ENCODE results near the gene IL11.

The IL11 gene

GRCh38 chr19:55370305-55370988 is at the start of gene IL11:
IL11 (minus strand) TSS chr19:55370463; CDS start chr19:55370310, 153 bp downstream.
- ATAC-seq = peak; percentile 44
- TF ChIP-seq TOX (CRISPR knock-in tag; IDR thresholded peaks at IDR 0.05; ENCODE audit: borderline replicate concordance) (no peak), ESRRG (CRISPR knock-in tag; IDR thresholded peaks at IDR 0.05) (no peak), BACH2 (CRISPR knock-in tag; IDR thresholded peaks at IDR 0.05; ENCODE audit: borderline replicate concordance) (no peak), ZNF565 (CRISPR knock-in tag; conservative IDR thresholded peaks at IDR 0.05; ENCODE audit: low read depth) (no peak), ZFP30 (CRISPR knock-in tag; IDR thresholded peaks at IDR 0.05) (no peak), PPARA (CRISPR knock-in tag; IDR thresholded peaks at IDR 0.05; ENCODE audit: borderline replicate concordance) (no peak), ZFP3 (CRISPR knock-in tag; IDR thresholded peaks at IDR 0.05) (no peak), CSDC2 (CRISPR knock-in tag; IDR thresholded peaks at IDR 0.05) (no peak), ISL1 (CRISPR knock-in tag; IDR thresholded peaks at IDR 0.05) (no peak), ZNF8 (CRISPR knock-in tag; IDR thresholded peaks at IDR 0.05) (no peak), ZC3H10 (CRISPR knock-in tag; IDR thresholded peaks at IDR 0.05) (no peak), PATZ1 (CRISPR knock-in tag; IDR thresholded peaks at IDR 0.05; ENCODE audit: borderline replicate concordance) (no peak; the same call in 1 of the 2 replicates), TCF4 (CRISPR knock-in tag; IDR thresholded peaks at IDR 0.05; ENCODE audit: borderline replicate concordance) (no peak)
- TF ChIP-seq, protein P1, sequence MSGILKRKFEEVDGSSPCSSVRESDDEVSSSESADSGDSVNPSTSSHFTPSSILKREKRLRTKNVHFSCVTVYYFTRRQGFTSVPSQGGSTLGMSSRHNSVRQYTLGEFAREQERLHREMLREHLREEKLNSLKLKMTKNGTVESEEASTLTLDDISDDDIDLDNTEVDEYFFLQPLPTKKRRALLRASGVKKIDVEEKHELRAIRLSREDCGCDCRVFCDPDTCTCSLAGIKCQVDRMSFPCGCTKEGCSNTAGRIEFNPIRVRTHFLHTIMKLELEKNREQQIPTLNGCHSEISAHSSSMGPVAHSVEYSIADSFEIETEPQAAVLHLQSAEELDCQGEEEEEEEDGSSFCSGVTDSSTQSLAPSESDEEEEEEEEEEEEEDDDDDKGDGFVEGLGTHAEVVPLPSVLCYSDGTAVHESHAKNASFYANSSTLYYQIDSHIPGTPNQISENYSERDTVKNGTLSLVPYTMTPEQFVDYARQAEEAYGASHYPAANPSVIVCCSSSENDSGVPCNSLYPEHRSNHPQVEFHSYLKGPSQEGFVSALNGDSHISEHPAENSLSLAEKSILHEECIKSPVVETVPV (CRISPR knock-in tag; IDR thresholded peaks at IDR 0.05) = no peak
- TF ChIP-seq, protein P2, sequence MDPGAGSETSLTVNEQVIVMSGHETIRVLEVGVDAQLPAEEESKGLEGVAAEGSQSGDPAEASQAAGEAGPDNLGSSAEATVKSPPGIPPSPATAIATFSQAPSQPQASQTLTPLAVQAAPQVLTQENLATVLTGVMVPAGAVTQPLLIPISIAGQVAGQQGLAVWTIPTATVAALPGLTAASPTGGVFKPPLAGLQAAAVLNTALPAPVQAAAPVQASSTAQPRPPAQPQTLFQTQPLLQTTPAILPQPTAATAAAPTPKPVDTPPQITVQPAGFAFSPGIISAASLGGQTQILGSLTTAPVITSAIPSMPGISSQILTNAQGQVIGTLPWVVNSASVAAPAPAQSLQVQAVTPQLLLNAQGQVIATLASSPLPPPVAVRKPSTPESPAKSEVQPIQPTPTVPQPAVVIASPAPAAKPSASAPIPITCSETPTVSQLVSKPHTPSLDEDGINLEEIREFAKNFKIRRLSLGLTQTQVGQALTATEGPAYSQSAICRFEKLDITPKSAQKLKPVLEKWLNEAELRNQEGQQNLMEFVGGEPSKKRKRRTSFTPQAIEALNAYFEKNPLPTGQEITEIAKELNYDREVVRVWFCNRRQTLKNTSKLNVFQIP (CRISPR knock-in tag; IDR thresholded peaks at IDR 0.05; ENCODE audit: borderline replicate concordance, low read depth) = no peak

GRCh38 chr19:55419624-55420236 is 49.5 kb upstream of the IL11 start:
- TF ChIP-seq ESRRG (CRISPR knock-in tag; IDR thresholded peaks at IDR 0.05) = no peak
- ATAC-seq = no peak

GRCh38 chr19:55419103-55419502 is 48.8 kb upstream of the IL11 start:
- ATAC-seq = no peak
- TF ChIP-seq ISL1 (CRISPR knock-in tag; IDR thresholded peaks at IDR 0.05) (no peak), OSR1 (CRISPR knock-in tag; IDR thresholded peaks at IDR 0.05) (no peak)

DNA sequence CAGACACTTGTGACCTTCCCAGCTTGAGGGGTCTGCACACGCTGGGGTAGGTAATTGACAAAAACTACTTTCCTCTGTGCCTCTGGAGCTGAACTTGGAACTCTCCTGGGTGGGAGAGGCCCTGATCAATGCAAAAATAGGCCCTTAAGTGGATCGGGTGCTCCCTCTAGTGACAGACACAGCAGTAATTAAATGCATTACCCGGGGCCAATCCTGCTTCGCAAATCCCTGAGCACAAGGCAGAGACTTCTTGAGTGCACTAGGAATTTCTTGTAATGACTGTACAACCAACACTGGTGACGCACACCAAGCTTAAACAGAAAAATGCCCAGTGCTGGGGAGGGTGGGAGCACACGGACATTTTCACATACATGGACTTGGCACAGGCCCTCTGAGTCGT is 47.9 kb upstream of the IL11 start:
- TF ChIP-seq GLIS3 (CRISPR knock-in tag; IDR thresholded peaks at IDR 0.05) (no peak), ZNF70 (CRISPR knock-in tag; IDR thresholded peaks at IDR 0.05) (no peak), PPARA (CRISPR knock-in tag; IDR thresholded peaks at IDR 0.05; ENCODE audit: borderline replicate concordance) (no peak), ISL1 (CRISPR knock-in tag; IDR thresholded peaks at IDR 0.05) (no peak), ZFP30 (CRISPR knock-in tag; IDR thresholded peaks at IDR 0.05) (no peak), RARB (CRISPR knock-in tag; IDR thresholded peaks at IDR 0.05) (no peak), ZNF565 (CRISPR knock-in tag; conservative IDR thresholded peaks at IDR 0.05; ENCODE audit: low read depth) (no peak), ESRRG (CRISPR knock-in tag; IDR thresholded peaks at IDR 0.05) (no peak), TOX (CRISPR knock-in tag; IDR thresholded peaks at IDR 0.05; ENCODE audit: borderline replicate concordance) (no peak), SNAI2 (CRISPR knock-in tag; IDR thresholded peaks at IDR 0.05) (no peak), PATZ1 (CRISPR knock-in tag; IDR thresholded peaks at IDR 0.05; ENCODE audit: borderline replicate concordance) (no peak), ZNF8 (CRISPR knock-in tag; IDR thresholded peaks at IDR 0.05) (no peak), CSDC2 (CRISPR knock-in tag; IDR thresholded peaks at IDR 0.05) (no peak)
- peak; percentile 99 for ATAC-seq
